HCT116 (cell line): ENCODE results near the gene TMEM150C. TPM values are rescaled to one million over a fixed set of nuclear protein-coding genes. Genes with fewer than 3 reads are reported as not detected.

Experiments used
- ATAC-seq: fragments of 200-7000 bp; cut with Tn5 transposase; 2 replicates; pipeline ENCODE4 v1.9.1; 2020; ENCODE audit warnings: mild to moderate bottlenecking, moderate library complexity
- BruUV-seq: library from RNA; stranded (reverse); fragments of 400-500 nt; replicated peaks from 2 replicates; lab custom pipeline; 2021; lab: Mats Ljungman, UMichigan
- CTCF ChIA-PET: fragments of 300-600 bp; sonication (Branson Sonifier 250); formaldehyde crosslinking; loops from one replicate; lab custom pipeline; 2021; ENCODE audit warnings: antibody characterized with exemption; lab: Charles Lee
- POLR2A ChIA-PET: fragments of 300-600, 350-600 bp; sonication (Branson Sonifier 250); formaldehyde crosslinking; loops from one replicate; lab custom pipeline; 2021; ENCODE audit warnings: antibody characterized with exemption; lab: Charles Lee
- RAD21 ChIA-PET, 2 experiments: fragments of 300-600 bp; sonication (Branson Sonifier 250); formaldehyde crosslinking; loops; one replicate each; lab custom pipeline; 2023; ENCODE audit warnings: low total read pairs in 2 of 2; ENCODE audit not compliant: uncharacterized antibody in 2 of 2, unreplicated experiment in 2 of 2, low non-redundant PET in 1 of 2; lab: Charles Lee
- DNase-seq: peaks from one replicate; pipeline ENCODE4 v3.0.0-alpha.2; 2010; ENCODE audit warnings: low read depth, low spot score
- H2AFZ ChIP-seq: fragments of 200-600 bp; shearing (Covaris generic), sonication (generic); 2 replicates; pipeline ENCODE4 v1.6.1; 2017; ENCODE audit warnings: low read depth, mixed run types, mixed read lengths, antibody characterized with exemption, low read length; ENCODE audit not compliant: poor library complexity, severe bottlenecking
- H3K27ac ChIP-seq: 2 replicates; pipeline ENCODE4 v1.5.1; 2012; ENCODE audit warnings: low read depth, low read length
- H3K27me3 ChIP-seq: fragments of 200-600 bp; sonication (generic); 2 replicates; pipeline ENCODE4 v1.6.1; 2016; ENCODE audit warnings: mixed run types, low read length, mixed read lengths; ENCODE audit not compliant: insufficient read depth
- H3K36me3 ChIP-seq, 2 experiments: fragments of 200-500 bp in 1 of 2; fragments of 200-600 bp in 1 of 2; sonication (Bioruptor generic) in 1 of 2; sonication (generic) in 1 of 2; 2 replicates each; pipeline versions ENCODE4 v1.5.1 to v1.6.1; 2014 to 2016; ENCODE audit warnings: low read length in 2 of 2, inconsistent platforms in 1 of 2, mixed read lengths in 1 of 2, mixed run types in 1 of 2; ENCODE audit not compliant: insufficient read depth in 2 of 2, control insufficient read depth in 1 of 2
- H3K4me1 ChIP-seq, 2 experiments: fragments of 200-600 bp in 1 of 2; sonication (generic) in 1 of 2; 2 replicates each; pipeline versions ENCODE4 v1.5.1 to v1.6.1; 2012 to 2017; ENCODE audit warnings: low read length in 2 of 2, inconsistent platforms in 1 of 2, mild to moderate bottlenecking in 1 of 2, mixed read lengths in 1 of 2, mixed run types in 1 of 2, moderate library complexity in 1 of 2; ENCODE audit not compliant: insufficient read depth in 2 of 2, control insufficient read depth in 1 of 2
- H3K4me2 ChIP-seq: fragments of 200-600 bp; sonication (generic); 2 replicates; pipeline ENCODE4 v1.6.1; 2017; ENCODE audit warnings: mixed run types, low read length, mixed read lengths
- H3K4me3 ChIP-seq, 2 experiments: fragments of 200-600 bp in 1 of 2; sonication (generic) in 1 of 2; replicated peaks in 1 of 2; 2 replicates each; pipeline ENCODE4 v1.5.1; 2011 to 2016; ENCODE audit warnings: low read length in 2 of 2, control low read depth in 1 of 2, low read depth in 1 of 2, mild to moderate bottlenecking in 1 of 2, mixed read lengths in 1 of 2, mixed run types in 1 of 2
- H3K79me2 ChIP-seq: fragments of 200-600 bp; sonication (generic); 2 replicates; pipeline ENCODE4 v1.6.1; 2017; ENCODE audit warnings: mild to moderate bottlenecking, mixed run types, low read length, moderate library complexity, mixed read lengths; ENCODE audit not compliant: insufficient read depth
- H3K9ac ChIP-seq: fragments of 200-600 bp; sonication (generic); 2 replicates; pipeline ENCODE4 v1.6.1; 2016; ENCODE audit warnings: low read length, mixed read lengths
- H3K9me2 ChIP-seq: fragments of 200-600 bp; sonication (generic), shearing (Covaris generic); 2 replicates; pipeline ENCODE4 v1.6.1; 2017; ENCODE audit warnings: mixed run types, mild to moderate bottlenecking, moderate library complexity; ENCODE audit not compliant: insufficient read depth
- H3K9me3 ChIP-seq, 2 experiments: fragments of 200-500 bp in 1 of 2; fragments of 200-600 bp in 1 of 2; sonication (Bioruptor generic) in 1 of 2; sonication (generic) in 1 of 2; 2 replicates each; pipeline ENCODE4 v1.6.1; 2014 to 2017; ENCODE audit warnings: low read length in 2 of 2, mixed read lengths in 2 of 2, inconsistent platforms in 1 of 2, low read depth in 1 of 2, mild to moderate bottlenecking in 1 of 2, mixed run types in 1 of 2, moderate library complexity in 1 of 2; ENCODE audit not compliant: control insufficient read depth in 1 of 2, insufficient read depth in 1 of 2
- H4K20me1 ChIP-seq: fragments of 200-600 bp; sonication (generic), shearing (Covaris generic); 2 replicates; pipeline ENCODE4 v1.6.1; 2017; ENCODE audit warnings: mixed run types, mild to moderate bottlenecking, moderate library complexity; ENCODE audit not compliant: insufficient read depth
- CBX3 ChIP-seq: IDR thresholded peaks from 2 replicates; pipeline ENCODE4 v1.6.1; 2012; ENCODE audit warnings: low read depth
- CEBPB ChIP-seq: IDR thresholded peaks from 2 replicates; pipeline ENCODE4 v1.6.1; 2012; ENCODE audit warnings: low read depth
- EGR1 ChIP-seq: IDR thresholded peaks from 2 replicates; pipeline ENCODE4 v1.6.1; 2012; ENCODE audit warnings: low read depth
- FOSL1 ChIP-seq: IDR thresholded peaks from 2 replicates; pipeline ENCODE4 v1.6.1; 2012; ENCODE audit warnings: low read depth
- JUND ChIP-seq: IDR thresholded peaks from 2 replicates; pipeline ENCODE4 v1.6.1; 2012
- RAD21 ChIP-seq: IDR thresholded peaks from 2 replicates; pipeline ENCODE4 v1.6.1; 2012; ENCODE audit warnings: low read depth, mild to moderate bottlenecking
- ZFX ChIP-seq: fragments of 450-650 bp; IDR thresholded peaks from 2 replicates; pipeline ENCODE4 v1.6.1; 2017
- intact Hi-C: fragments of 100-400 bp; cut with micrococcal nuclease; formaldehyde crosslinking; loops from 2 replicates; pipeline ENCODE4 v1.10.0; 2022
- total RNA-seq: library from RNA; stranded (reverse); gene quantifications from one replicate; pipeline ENCODE4 v1.2.1, GENCODE V29; 2021; ENCODE audit not compliant: unreplicated experiment
- TF ChIP-seq, protein P1 (sequence below), 3 experiments: fragments of 200-600 bp in 1 of 3; sonication (generic) in 1 of 3; IDR thresholded peaks in 2 of 3; conservative IDR thresholded peaks in 1 of 3; 2 replicates each; pipeline ENCODE4 v1.5.1; 2012 to 2017; ENCODE audit warnings: low read depth in 2 of 3, low read length in 2 of 3, antibody characterized with exemption in 1 of 3, borderline replicate concordance in 1 of 3, control low read depth in 1 of 3, mild to moderate bottlenecking in 1 of 3, mixed read lengths in 1 of 3, mixed run types in 1 of 3, moderate library complexity in 1 of 3; ENCODE audit not compliant: insufficient read depth in 1 of 3
- TF ChIP-seq, protein P2 (sequence below): IDR thresholded peaks from 2 replicates; pipeline ENCODE4 v1.6.1; 2012; ENCODE audit warnings: low read depth
- TF ChIP-seq, protein P3 (sequence below): IDR thresholded peaks from 2 replicates; pipeline ENCODE4 v1.6.1; 2011; ENCODE audit warnings: mild to moderate bottlenecking, low read length, moderate library complexity; ENCODE audit not compliant: insufficient replicate concordance; ENCODE audit errors: extremely low read depth

Gene TMEM150C
- total RNA-seq, 1 experiment from 2014 or later: 1.2 TPM

DNA sequence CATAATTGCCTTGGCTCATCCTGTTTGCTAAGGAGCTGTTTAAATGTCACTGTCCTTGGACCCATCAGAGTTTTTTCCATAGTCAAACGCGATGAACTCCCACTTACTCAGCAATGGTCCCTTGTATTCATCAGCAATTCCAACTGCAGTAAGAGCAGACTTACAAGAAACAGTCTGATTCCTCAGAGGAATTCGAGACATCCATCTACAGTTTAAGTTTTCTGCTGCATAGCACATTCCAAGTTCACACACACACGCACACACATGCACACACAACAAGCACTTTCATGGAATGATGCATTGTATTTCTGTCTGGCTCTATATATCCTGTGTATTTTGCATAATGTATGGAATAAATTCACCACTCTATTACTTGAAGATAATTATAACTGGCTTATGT, 32.7 kb upstream of the TMEM150C start:
- TF ChIP-seq RAD21: no peak
- no peak overlapping the region for H3K4me2 ChIP-seq
- H4K20me1 ChIP-seq: no peaks in the 10 kb centered on the region
- no peak for ATAC-seq
- H3K79me2 ChIP-seq: no peaks in the 10 kb centered on the region
- no peak overlapping the region for H3K9ac ChIP-seq
- POLR2A ChIA-PET: no interaction called here
- intact Hi-C loops: no loop called here
- no peaks in the 10 kb centered on the region for H3K9me3 ChIP-seq
- CTCF ChIA-PET: no interaction called here
- H2AFZ ChIP-seq: no peak overlapping the region
- no peak overlapping the region for H3K27ac ChIP-seq
- no peaks in the 10 kb centered on the region for H3K4me1 ChIP-seq
- H3K27me3 ChIP-seq: peaks cover 45% of the 10 kb centered on the region
- no TSS peak for BruUV-seq
- RAD21 ChIA-PET: no interaction called here
- no peaks in the 10 kb centered on the region for H3K9me2 ChIP-seq
- H3K36me3 ChIP-seq: no peaks in the 10 kb centered on the region
- H3K4me3 ChIP-seq: no peak overlapping the region
- no peak for DNase-seq

DNA sequence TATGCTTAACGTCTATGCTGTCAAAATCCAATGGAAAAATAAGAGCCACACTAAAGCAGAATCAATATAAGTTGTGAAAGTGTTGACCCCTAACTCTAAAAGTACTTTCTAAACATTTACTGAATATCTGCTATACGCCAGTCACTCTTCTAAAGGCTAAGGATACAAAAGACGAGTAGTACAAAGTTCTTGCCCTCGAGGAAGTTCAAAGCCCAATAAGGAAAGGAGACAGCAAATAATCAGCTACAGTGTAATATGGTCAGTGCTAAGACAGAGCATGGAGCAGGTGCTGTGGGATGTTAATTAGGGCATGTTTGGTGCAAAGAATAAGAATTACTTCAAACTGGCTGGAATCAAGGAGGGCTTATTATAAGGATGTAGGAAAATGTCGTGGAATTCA, 31.6 kb upstream of the TMEM150C start:
- Histone ChIP-seq H3K27me3 (peaks cover 45% of the 10 kb centered on the region), H3K9me3 (no peaks in the 10 kb centered on the region), H3K4me2 (no peak overlapping the region), H3K27ac (no peak overlapping the region), H3K9me2 (no peaks in the 10 kb centered on the region), H3K4me3 (no peak overlapping the region), H3K79me2 (no peaks in the 10 kb centered on the region), H4K20me1 (no peaks in the 10 kb centered on the region), H3K36me3 (no peaks in the 10 kb centered on the region), H3K4me1 (no peaks in the 10 kb centered on the region), H2AFZ (no peak overlapping the region), H3K9ac (no peak overlapping the region)
- no TSS peak for BruUV-seq
- intact Hi-C loops: no loop called here
- POLR2A ChIA-PET: no interaction called here
- TF ChIP-seq, protein P1, sequence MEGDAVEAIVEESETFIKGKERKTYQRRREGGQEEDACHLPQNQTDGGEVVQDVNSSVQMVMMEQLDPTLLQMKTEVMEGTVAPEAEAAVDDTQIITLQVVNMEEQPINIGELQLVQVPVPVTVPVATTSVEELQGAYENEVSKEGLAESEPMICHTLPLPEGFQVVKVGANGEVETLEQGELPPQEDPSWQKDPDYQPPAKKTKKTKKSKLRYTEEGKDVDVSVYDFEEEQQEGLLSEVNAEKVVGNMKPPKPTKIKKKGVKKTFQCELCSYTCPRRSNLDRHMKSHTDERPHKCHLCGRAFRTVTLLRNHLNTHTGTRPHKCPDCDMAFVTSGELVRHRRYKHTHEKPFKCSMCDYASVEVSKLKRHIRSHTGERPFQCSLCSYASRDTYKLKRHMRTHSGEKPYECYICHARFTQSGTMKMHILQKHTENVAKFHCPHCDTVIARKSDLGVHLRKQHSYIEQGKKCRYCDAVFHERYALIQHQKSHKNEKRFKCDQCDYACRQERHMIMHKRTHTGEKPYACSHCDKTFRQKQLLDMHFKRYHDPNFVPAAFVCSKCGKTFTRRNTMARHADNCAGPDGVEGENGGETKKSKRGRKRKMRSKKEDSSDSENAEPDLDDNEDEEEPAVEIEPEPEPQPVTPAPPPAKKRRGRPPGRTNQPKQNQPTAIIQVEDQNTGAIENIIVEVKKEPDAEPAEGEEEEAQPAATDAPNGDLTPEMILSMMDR (IDR thresholded peaks at IDR 0.05 in 2 of 3, conservative IDR thresholded peaks at IDR 0.05 in 1 of 3; ENCODE audit: borderline replicate concordance in 1 of 3, insufficient read depth in 1 of 3, low read depth in 2 of 3, low read length in 2 of 3): no peak
- no peak for TF ChIP-seq EGR1
- TF ChIP-seq FOSL1: no peak
- TF ChIP-seq ZFX: no peak
- no peak for TF ChIP-seq JUND
- TF ChIP-seq, protein P2, sequence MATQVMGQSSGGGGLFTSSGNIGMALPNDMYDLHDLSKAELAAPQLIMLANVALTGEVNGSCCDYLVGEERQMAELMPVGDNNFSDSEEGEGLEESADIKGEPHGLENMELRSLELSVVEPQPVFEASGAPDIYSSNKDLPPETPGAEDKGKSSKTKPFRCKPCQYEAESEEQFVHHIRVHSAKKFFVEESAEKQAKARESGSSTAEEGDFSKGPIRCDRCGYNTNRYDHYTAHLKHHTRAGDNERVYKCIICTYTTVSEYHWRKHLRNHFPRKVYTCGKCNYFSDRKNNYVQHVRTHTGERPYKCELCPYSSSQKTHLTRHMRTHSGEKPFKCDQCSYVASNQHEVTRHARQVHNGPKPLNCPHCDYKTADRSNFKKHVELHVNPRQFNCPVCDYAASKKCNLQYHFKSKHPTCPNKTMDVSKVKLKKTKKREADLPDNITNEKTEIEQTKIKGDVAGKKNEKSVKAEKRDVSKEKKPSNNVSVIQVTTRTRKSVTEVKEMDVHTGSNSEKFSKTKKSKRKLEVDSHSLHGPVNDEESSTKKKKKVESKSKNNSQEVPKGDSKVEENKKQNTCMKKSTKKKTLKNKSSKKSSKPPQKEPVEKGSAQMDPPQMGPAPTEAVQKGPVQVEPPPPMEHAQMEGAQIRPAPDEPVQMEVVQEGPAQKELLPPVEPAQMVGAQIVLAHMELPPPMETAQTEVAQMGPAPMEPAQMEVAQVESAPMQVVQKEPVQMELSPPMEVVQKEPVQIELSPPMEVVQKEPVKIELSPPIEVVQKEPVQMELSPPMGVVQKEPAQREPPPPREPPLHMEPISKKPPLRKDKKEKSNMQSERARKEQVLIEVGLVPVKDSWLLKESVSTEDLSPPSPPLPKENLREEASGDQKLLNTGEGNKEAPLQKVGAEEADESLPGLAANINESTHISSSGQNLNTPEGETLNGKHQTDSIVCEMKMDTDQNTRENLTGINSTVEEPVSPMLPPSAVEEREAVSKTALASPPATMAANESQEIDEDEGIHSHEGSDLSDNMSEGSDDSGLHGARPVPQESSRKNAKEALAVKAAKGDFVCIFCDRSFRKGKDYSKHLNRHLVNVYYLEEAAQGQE: no peak
- TF ChIP-seq CBX3: no peak
- TF ChIP-seq CEBPB: no peak
- TF ChIP-seq, protein P3, sequence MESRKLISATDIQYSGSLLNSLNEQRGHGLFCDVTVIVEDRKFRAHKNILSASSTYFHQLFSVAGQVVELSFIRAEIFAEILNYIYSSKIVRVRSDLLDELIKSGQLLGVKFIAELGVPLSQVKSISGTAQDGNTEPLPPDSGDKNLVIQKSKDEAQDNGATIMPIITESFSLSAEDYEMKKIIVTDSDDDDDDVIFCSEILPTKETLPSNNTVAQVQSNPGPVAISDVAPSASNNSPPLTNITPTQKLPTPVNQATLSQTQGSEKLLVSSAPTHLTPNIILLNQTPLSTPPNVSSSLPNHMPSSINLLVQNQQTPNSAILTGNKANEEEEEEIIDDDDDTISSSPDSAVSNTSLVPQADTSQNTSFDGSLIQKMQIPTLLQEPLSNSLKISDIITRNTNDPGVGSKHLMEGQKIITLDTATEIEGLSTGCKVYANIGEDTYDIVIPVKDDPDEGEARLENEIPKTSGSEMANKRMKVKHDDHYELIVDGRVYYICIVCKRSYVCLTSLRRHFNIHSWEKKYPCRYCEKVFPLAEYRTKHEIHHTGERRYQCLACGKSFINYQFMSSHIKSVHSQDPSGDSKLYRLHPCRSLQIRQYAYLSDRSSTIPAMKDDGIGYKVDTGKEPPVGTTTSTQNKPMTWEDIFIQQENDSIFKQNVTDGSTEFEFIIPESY: no peak
- ATAC-seq (no peak), DNase-seq (no peak)
- CTCF ChIA-PET: no interaction called here
- RAD21 ChIA-PET: no interaction called here
